GM18508 (cell line): Measurements from ENCODE around the gene GUCY2C.
"Not testable (repeated sequence)": the region's sequence is repeated elsewhere in the genome, so short reads cannot be mapped to it uniquely, and the experiment has no call there.

ENCODE experiments used
- ATAC-seq: cut with Tn5 transposase; IDR thresholded peaks from one replicate; pipeline ENCODE4 v1.9.1; 2021; ENCODE audit warnings: moderate number of reproducible peaks; ENCODE audit not compliant: insufficient read depth, unreplicated experiment

GUCY2C gene

DNA sequence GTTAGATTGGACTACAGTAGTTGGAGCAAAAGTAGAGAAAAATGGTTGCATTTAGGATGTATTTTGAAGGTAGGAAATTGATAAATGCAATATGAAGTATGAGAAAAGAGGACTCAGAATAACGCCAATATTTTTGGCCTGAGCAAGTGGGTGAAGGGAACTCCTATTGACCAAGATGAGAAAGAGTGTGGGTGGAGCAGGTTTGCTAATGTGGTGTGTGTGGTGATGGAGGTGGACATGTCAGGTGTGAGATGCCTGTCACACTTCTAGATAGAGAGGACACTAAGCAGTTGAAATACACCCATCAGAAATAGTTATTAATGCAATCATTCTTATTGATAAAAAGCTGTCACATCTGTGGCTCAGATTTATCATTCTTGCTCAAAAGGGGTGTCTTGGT lies 7.3 kb downstream of the GUCY2C start:
- ATAC-seq, result no peak

DNA sequence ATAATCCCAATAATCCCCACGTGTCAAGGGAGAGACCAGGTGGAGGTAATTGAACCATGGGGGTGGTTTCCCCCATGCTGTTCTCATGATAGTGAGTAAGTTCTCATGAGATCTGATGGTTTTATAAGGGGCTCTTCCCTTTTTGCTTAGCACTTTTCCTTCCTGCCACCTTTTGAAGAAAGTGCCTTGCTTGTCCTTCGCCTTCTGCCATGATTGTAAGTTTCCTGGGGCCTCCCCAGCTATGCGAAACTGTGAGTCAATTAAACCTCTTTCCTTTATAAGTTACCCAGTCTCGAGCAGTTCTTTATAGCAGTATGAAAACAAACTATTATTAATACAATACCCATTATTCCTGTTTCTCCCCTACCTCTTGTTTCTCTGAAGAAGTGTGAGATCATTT lies 14.2 kb downstream of the GUCY2C start:
- ATAC-seq, result not testable (repeated sequence)

GRCh38 chr12:14681625-14682024 lies 14.8 kb downstream of the GUCY2C start:
- no peak for ATAC-seq

DNA sequence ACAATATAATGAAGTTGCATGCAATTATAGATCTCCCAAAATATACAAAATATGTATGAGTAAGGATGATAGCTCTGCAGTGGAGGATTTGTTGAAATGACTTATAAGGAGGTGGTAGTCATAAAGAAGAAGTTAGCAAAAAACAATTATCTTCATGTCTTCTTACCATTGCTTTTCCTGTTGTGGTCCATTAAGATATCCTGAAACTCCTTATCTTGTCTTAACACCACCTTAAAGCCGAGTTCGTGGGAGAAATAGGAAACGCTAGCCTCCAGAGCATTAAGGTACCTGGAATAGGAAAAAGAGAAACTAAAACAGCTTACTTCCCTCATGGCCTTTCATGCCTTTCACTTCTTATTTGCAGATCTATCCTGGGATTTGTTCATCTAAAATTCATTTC lies 15.2 kb downstream of the GUCY2C start:
- no peak for ATAC-seq

- no peak for ATAC-seq
Measured at GRCh38 chr12:14678547-14679150, 17.8 kb downstream of the GUCY2C start.

- ATAC-seq, result no peak
Measured at GRCh38 chr12:14668591-14668990, 27.8 kb downstream of the GUCY2C start.

DNA sequence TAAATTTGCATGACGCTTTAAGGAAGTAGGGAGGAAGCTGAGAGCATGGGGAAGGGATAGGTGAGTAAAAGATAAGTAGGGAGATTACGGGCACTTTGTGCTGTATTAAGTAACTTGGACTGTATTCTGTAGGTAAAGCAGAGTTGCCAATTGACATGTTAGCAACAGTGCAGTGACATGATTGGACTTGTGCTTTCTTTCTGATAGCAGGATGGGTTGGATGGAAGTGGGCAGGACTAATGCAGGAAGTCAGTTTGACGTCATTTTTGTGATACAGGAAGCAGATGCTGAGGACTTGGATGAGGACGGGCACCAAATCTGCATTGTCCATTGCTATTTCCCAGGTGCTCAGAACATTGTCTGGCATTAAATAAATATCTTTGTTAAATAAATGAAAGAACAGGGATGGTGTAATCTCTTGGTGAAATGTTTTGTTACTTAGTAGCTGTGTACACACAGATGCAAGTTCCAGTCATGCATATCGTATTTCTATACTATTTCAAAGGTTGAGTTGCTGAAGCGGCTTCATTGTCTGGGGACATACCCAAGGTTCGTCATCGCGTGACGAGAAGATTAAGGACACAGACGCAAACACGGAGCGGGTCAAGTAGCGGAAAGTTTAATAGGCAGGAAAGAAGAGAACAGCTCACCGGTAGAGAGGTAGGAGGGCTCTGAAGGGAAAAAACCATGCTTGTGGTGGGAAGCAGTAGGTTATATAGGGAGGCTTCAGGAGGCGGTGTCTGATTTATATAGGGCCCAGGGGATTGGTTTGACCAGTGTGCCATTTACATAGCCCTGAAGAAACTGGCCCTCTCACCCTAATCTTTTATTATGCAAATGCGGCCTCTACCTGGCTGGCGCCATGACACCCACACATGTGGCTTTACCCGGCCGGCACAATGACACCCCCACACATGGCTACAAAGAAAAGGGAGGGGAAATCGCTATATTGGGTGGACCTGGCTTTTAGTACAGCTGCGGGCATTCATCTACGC lies 30.7 kb downstream of the GUCY2C start:
- no peak for ATAC-seq

- ATAC-seq, result no peak
Measured at GRCh38 chr12:14664434-14665023, 31.9 kb downstream of the GUCY2C start.

DNA sequence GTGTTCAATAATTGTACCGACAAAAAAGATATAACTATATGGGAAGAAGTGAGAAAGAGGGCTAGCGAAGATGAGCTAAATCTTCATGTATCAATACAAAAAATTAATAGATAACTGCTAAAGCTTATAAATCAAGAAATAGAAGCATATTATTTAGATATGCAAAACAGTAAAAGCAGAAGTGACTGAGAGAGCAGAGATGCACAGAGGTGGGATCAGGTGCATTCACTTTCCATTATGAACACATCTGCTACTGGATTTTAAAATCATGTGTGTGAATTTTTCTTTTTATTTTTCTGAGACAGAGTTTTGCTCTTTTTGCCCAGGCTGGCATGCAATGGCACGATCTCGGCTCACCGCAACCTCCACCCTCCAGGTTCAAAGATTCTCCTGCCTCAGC lies 33.4 kb downstream of the GUCY2C start:
- no peak for ATAC-seq

DNA sequence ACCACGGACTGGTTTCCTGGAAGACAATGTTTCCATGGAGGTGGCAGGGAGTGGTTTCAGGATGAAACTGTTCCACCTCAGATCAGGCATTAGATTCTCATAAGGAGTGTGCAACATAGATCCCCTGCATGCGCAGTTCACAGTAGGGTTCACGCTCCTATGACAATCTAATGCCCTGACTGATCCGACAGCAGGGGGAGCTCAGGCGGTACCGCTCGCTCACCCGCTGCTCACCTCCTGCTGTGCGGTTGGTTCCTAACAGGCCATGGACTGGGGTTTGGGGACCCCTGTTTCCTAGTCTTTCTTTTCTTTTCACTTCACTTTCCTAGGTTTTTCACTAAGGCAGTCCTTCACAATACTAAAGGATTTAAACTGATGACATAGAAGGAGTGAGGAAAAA lies 39.6 kb downstream of the GUCY2C start:
- ATAC-seq, result no peak

- no peak for ATAC-seq
Measured at GRCh38 chr12:14655284-14655683, 41.1 kb downstream of the GUCY2C start.

DNA sequence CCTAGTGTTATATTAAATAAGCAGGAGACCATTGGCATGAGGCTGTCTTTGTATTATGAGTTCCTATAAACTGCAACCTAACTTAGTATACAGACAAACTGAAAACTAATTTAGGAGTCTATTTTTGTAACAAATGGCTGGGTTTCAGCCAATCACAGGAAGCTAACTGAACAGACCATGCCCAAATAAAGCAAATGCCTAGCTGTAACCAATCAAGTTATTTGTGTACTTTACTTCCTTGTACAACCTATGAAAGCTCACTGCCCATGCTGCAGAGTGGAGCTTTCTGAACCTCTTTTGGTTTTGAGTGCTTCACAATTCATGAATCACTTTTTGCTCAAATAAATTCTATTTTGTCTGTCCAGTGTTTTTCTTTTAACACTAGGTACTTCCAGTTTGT lies 41.6 kb downstream of the GUCY2C start:
- no peak for ATAC-seq

DNA sequence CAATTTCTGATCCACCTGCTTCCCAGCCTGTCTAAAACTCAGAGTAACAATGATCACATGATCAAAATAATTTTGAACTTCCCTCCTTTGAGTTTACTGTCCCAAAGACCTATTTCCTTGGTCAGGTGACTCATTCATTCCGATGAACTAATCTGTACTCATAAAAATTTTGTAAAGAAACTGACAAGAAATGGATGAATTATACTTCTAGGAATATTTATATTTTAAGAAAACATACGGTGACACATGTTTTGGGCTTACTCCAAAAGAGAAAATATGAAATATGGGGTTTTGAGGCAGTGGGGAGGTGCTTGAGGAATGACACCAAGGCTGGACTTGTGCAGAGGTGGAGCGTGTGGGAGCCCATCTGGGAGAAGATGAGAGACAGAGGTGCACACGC lies 42.0 kb downstream of the GUCY2C start:
- ATAC-seq, result no peak

GRCh38 chr12:14652483-14652882 lies 43.9 kb downstream of the GUCY2C start:
- ATAC-seq, result no peak

- no peak for ATAC-seq
Measured at GRCh38 chr12:14651371-14651770, 45.0 kb downstream of the GUCY2C start.

GRCh38 chr12:14650789-14651188 lies 45.6 kb downstream of the GUCY2C start:
- ATAC-seq, result no peak

DNA sequence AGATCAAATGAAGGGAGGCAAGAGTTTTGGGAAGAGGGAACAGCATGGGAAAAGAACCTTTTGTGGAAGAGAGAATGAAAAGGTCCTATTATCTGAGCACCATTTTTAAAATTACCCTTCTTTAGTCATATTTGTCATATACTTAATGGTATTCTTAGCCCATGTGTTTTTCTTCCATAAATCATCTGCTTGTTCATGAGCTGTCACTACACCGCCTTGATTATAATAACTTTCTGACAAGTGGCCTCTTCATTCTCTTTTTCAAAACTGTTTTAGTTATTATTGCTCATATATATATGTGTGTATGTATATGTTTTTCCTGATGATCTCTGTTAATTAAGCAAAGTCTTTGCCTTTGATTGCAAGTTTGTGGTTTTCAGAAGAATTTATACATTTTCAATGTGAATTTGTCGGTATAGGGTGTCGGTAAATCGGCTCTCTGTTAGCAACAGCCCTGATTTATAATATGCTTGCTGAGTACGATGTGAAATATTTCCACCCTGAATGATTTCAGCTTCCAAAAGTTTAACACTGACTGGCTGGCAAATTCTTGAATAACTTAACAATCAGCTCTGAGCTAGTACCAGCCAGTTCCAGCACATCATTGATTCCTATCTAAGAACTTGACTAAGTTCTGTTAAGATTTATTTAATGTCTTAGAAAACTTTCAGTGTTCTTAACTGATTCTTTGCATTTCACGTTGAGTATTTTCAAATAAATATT lies 49.2 kb downstream of the GUCY2C start:
- no peak for ATAC-seq

GRCh38 chr12:14643251-14643650 lies 53.1 kb downstream of the GUCY2C start:
- ATAC-seq, result no peak

GRCh38 chr12:14638066-14638465 lies 58.3 kb downstream of the GUCY2C start:
- no peak for ATAC-seq

GRCh38 chr12:14635776-14636175 lies 60.6 kb downstream of the GUCY2C start:
- no peak for ATAC-seq

GRCh38 chr12:14630793-14631192 lies 65.6 kb downstream of the GUCY2C start:
- ATAC-seq, result no peak
